SK-N-SH (cell line): ENCODE measurements around the gene MYEOV. TPM values are rescaled to one million over a fixed set of nuclear protein-coding genes. Genes with fewer than 3 reads are reported as not detected.

Experiments used
- CTCF ChIA-PET: fragments of 300-600, 350-600 bp; formaldehyde crosslinking; extraction: SDS; loops from one replicate; lab custom pipeline; 2021; lab: Yijun Ruan, JAX
- POLR2A ChIA-PET: fragments of 350-600 bp; sonication (Branson Sonifier 250); formaldehyde crosslinking; extraction: SDS; loops from one replicate; lab custom pipeline; 2020; ENCODE audit warnings: antibody characterized with exemption, inconsistent platforms; lab: Yijun Ruan, JAX
- DNase-seq: peaks from one replicate; pipeline ENCODE4 v3.0.0; 2012
- H2AFZ ChIP-seq: fragments of 200-600 bp; sonication (generic); 2 replicates; pipeline ENCODE4 v1.8.1; 2016; ENCODE audit warnings: antibody characterized with exemption, mild to moderate bottlenecking, low read depth
- H3F3A ChIP-seq: fragments of 200-600 bp; sonication (generic); replicated peaks from 2 replicates; pipeline ENCODE3; 2016; ENCODE audit warnings: antibody characterized with exemption, mild to moderate bottlenecking; ENCODE audit not compliant: insufficient read depth
- H3K27ac ChIP-seq, 2 experiments: fragments of 200-500 bp in 1 of 2; fragments of 200-600 bp in 1 of 2; sonication (Bioruptor generic) in 1 of 2; sonication (generic), shearing (Covaris generic) in 1 of 2; 2 replicates each; pipeline versions ENCODE4 v1.5.1 to v1.6.1; 2014 to 2016; ENCODE audit warnings: low read depth in 2 of 2, inconsistent platforms in 1 of 2, low read length in 1 of 2, mild to moderate bottlenecking in 1 of 2, mixed read lengths in 1 of 2
- H3K27me3 ChIP-seq: fragments of 200-600 bp; sonication (generic), shearing (Covaris generic); 2 replicates; pipeline ENCODE4 v1.6.1; 2016; ENCODE audit warnings: mixed run types; ENCODE audit not compliant: insufficient read depth
- H3K36me3 ChIP-seq, 2 experiments: fragments of 200-500 bp in 1 of 2; fragments of 200-600 bp in 1 of 2; sonication (Bioruptor generic) in 1 of 2; sonication (generic) in 1 of 2; replicated peaks in 1 of 2; 2 replicates each; pipeline versions ENCODE3 to v1.5.1; 2014 to 2016; ENCODE audit warnings: low read length in 1 of 2, mild to moderate bottlenecking in 1 of 2; ENCODE audit not compliant: insufficient read depth in 2 of 2, control insufficient read depth in 1 of 2
- H3K4me1 ChIP-seq, 2 experiments: fragments of 200-500 bp in 1 of 2; fragments of 200-600 bp in 1 of 2; sonication (Bioruptor generic) in 1 of 2; sonication (generic), shearing (Covaris generic) in 1 of 2; 2 replicates each; pipeline versions ENCODE4 v1.5.1 to v1.6.1; 2014 to 2016; ENCODE audit warnings: low read depth in 1 of 2, low read length in 1 of 2, mixed run types in 1 of 2; ENCODE audit not compliant: insufficient read depth in 2 of 2, control insufficient read depth in 1 of 2
- H3K4me2 ChIP-seq: fragments of 200-600 bp; sonication (generic), shearing (Covaris generic); 2 replicates; pipeline ENCODE4 v1.6.1; 2017; ENCODE audit warnings: mixed run types
- H3K4me3 ChIP-seq, 2 experiments: fragments of 200-500 bp in 1 of 2; fragments of 200-600 bp in 1 of 2; sonication (Bioruptor generic) in 1 of 2; sonication (generic), shearing (Covaris generic) in 1 of 2; 2 replicates each; pipeline versions ENCODE4 v1.5.1 to v1.8.1; 2014 to 2016; ENCODE audit warnings: low read depth in 2 of 2, inconsistent platforms in 1 of 2, low read length in 1 of 2, mild to moderate bottlenecking in 1 of 2, mixed read lengths in 1 of 2, moderate library complexity in 1 of 2
- H3K79me2 ChIP-seq: fragments of 200-600 bp; sonication (generic); 2 replicates; pipeline ENCODE4 v1.8.1; 2017; ENCODE audit warnings: mild to moderate bottlenecking; ENCODE audit not compliant: insufficient read depth
- H3K9ac ChIP-seq: fragments of 200-600 bp; sonication (generic); 2 replicates; pipeline ENCODE4 v1.6.1; 2017; ENCODE audit warnings: mixed run types
- H3K9me2 ChIP-seq: fragments of 200-600 bp; sonication (generic); 2 replicates; pipeline ENCODE4 v1.6.1; 2017; ENCODE audit warnings: mixed run types
- H3K9me3 ChIP-seq: fragments of 200-600 bp; sonication (generic); 2 replicates; pipeline ENCODE4 v1.6.1; 2017; ENCODE audit warnings: mixed run types, mild to moderate bottlenecking, moderate library complexity
- H4K20me1 ChIP-seq: fragments of 200-600 bp; sonication (generic); 2 replicates; pipeline ENCODE4 v1.6.1; 2017; ENCODE audit warnings: mild to moderate bottlenecking, mixed run types; ENCODE audit not compliant: insufficient read depth
- ELF1 ChIP-seq: IDR thresholded peaks from 2 replicates; pipeline ENCODE4 v1.4.0; 2012
- EZH2phosphoT487 ChIP-seq: fragments of 200-600 bp; sonication (generic); IDR thresholded peaks from 2 replicates; pipeline ENCODE4 v1.6.1; 2017; ENCODE audit warnings: low read depth, mixed run types, mild to moderate bottlenecking, antibody characterized with exemption, moderate library complexity, borderline replicate concordance
- FOXJ3 ChIP-seq: sonication (generic); formaldehyde crosslinking; IDR thresholded peaks from 2 replicates; pipeline ENCODE4 v1.5.1; 2020; ENCODE audit warnings: mild to moderate bottlenecking, missing genetic modification reagents
- FOXM1 ChIP-seq: IDR thresholded peaks from 2 replicates; pipeline ENCODE4 v1.4.0; 2012; ENCODE audit warnings: low read depth, mild to moderate bottlenecking
- GATA2 ChIP-seq: sonication (generic); formaldehyde crosslinking; IDR thresholded peaks from 2 replicates; pipeline ENCODE4 v1.5.0; 2020; ENCODE audit warnings: mild to moderate bottlenecking, missing genetic modification reagents
- MEF2A ChIP-seq: IDR thresholded peaks from 2 replicates; pipeline ENCODE4 v1.4.0; 2012; ENCODE audit warnings: low read depth, borderline replicate concordance
- NFIC ChIP-seq: IDR thresholded peaks from 2 replicates; pipeline ENCODE4 v1.4.0; 2012; ENCODE audit warnings: borderline replicate concordance
- NRF1 ChIP-seq: IDR thresholded peaks from 2 replicates; pipeline ENCODE4 v1.6.1; 2012; ENCODE audit warnings: low read depth, mild to moderate bottlenecking, low read length
- RAD21 ChIP-seq: IDR thresholded peaks from 2 replicates; pipeline ENCODE4 v1.6.1; 2012; ENCODE audit warnings: mild to moderate bottlenecking, low read length
- RCOR1 ChIP-seq: fragments of 150-350 bp; IDR thresholded peaks from 2 replicates; pipeline ENCODE4 v1.6.1; 2017; ENCODE audit warnings: antibody characterized with exemption, low read length
- SIN3A ChIP-seq: IDR thresholded peaks from 2 replicates; pipeline ENCODE4 v1.6.1; 2012; ENCODE audit warnings: low read depth, mild to moderate bottlenecking, low read length, moderate library complexity, borderline replicate concordance
- TEAD4 ChIP-seq: IDR thresholded peaks from 2 replicates; pipeline ENCODE4 v1.4.0; 2012; ENCODE audit warnings: mild to moderate bottlenecking, borderline replicate concordance; ENCODE audit not compliant: insufficient read depth
- YY1 ChIP-seq: IDR thresholded peaks from 2 replicates; pipeline ENCODE4 v1.4.0; 2012; ENCODE audit warnings: low read depth, mild to moderate bottlenecking
- WGBS: methylation state at CpG from one replicate; pipeline ENCODE4 v1.1.6; 2017; ENCODE audit warnings: low lambda C conversion rate; 5-methylcytosine and 5-hydroxymethylcytosine counted together
- polyA plus RNA-seq, 3 experiments: library from polyadenylated mRNA; depleted of rRNA; stranded (reverse); fragments of >200 nt; gene quantifications; 2 replicates each; pipeline ENCODE4 v1.2.3, GENCODE V29; 2012
- TF ChIP-seq, protein P1 (sequence below): fragments of 150-350 bp; IDR thresholded peaks from 2 replicates; pipeline ENCODE4 v1.6.1; 2017; ENCODE audit warnings: antibody characterized with exemption, low read length, low read depth, borderline replicate concordance
- TF ChIP-seq, protein P2 (sequence below): IDR thresholded peaks from 2 replicates; pipeline ENCODE4; 2012
- TF ChIP-seq, protein P3 (sequence below): fragments of 200-600 bp; sonication (generic); IDR thresholded peaks from 2 replicates; pipeline ENCODE4 v1.6.1; 2017; ENCODE audit warnings: antibody characterized with exemption, mild to moderate bottlenecking, moderate library complexity
- TF ChIP-seq, protein P4 (sequence below): IDR thresholded peaks from 2 replicates; pipeline ENCODE4 v1.4.0; 2012; ENCODE audit warnings: low read depth, borderline replicate concordance
- TF ChIP-seq, protein P5 (sequence below): IDR thresholded peaks from 2 replicates; pipeline ENCODE4 v1.4.0; 2012; ENCODE audit warnings: low read depth
- TF ChIP-seq, protein P6 (sequence below): IDR thresholded peaks from 2 replicates; pipeline ENCODE4 v1.4.0; 2012; ENCODE audit warnings: low read depth, borderline replicate concordance

MYEOV gene
- polyA plus RNA-seq, 1 of the 3 experiments (the other 2 are of a cell fraction) = 3.0 TPM

DNA sequence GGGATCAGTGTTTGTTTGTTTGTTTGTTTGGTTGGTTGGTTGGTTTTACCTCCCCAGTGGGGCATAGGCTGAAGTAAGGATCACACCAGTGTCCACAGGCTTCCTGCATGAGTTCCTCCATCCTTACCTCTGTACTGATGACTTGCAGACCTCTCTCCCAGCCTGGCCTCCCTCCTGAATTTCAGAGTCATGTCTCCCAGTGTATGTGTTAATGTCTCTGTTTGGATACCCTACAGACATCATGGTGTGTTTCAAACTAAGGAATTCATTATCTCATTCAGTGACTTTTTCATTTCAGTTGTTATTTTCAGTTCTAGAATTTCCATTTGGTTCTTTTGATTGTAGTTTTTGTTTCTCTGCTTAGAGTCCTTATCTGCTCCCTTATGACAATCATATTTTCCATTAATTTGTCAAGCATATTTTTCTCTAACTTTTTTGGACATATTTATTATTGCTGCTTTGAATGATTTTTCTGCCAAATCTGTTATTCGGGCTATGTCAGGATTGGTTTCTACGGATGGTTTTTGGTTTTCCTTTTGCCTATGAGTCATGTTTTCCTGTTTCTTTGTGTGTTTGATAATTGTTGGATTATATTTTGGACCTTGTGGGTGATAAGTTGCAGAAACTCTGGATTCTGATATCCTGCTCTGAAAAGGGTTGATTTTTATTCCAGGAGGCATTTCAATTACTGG is 23.6 kb downstream of the MYEOV start (continued):
- TF ChIP-seq EZH2phosphoT487 (no peak), ELF1 (no peak), GATA2 (CRISPR knock-in tag) (no peak), TEAD4 (no peak), MEF2A (no peak), YY1 (no peak), RAD21 (no peak)
- TF ChIP-seq, protein P1, sequence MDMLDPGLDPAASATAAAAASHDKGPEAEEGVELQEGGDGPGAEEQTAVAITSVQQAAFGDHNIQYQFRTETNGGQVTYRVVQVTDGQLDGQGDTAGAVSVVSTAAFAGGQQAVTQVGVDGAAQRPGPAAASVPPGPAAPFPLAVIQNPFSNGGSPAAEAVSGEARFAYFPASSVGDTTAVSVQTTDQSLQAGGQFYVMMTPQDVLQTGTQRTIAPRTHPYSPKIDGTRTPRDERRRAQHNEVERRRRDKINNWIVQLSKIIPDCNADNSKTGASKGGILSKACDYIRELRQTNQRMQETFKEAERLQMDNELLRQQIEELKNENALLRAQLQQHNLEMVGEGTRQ = no peak
- TF ChIP-seq, protein P2, sequence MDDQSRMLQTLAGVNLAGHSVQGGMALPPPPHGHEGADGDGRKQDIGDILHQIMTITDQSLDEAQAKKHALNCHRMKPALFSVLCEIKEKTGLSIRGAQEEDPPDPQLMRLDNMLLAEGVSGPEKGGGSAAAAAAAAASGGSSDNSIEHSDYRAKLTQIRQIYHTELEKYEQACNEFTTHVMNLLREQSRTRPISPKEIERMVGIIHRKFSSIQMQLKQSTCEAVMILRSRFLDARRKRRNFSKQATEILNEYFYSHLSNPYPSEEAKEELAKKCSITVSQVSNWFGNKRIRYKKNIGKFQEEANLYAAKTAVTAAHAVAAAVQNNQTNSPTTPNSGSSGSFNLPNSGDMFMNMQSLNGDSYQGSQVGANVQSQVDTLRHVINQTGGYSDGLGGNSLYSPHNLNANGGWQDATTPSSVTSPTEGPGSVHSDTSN = peak; percentile 75

DNA sequence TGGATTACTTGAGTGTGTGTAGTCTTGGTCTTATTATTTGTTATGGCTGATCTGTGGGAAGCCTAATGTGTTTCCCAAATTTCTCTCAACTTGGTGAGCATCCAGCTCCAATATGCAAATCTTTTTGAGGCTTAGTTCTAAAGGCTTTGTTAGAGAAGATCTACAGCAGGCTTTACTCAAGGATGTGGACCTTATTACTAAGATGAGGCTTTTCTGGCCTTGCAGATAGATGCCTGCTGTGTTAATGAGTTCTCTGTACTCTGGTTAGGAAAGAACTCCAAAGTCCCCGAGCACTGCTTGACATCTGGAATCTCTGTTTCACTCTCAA is 24.1 kb downstream of the MYEOV start:
- Histone ChIP-seq H3K4me3 (no peak overlapping the region), H3K27ac (peak overlapping the region in 1 of 2 experiments; percentile 99; a peak in 2 of 4 replicates), H3K9me3 (no peaks in the 10 kb centered on the region), H3K9ac (peak overlapping the region; percentile 24; the same call in 1 of the 2 replicates), H4K20me1 (no peaks in the 10 kb centered on the region), H3K79me2 (peaks cover 19% of the 10 kb centered on the region; the same call in 1 of the 2 replicates), H3K4me2 (peak overlapping the region; percentile 35; the same call in 1 of the 2 replicates), H3K9me2 (no peaks in the 10 kb centered on the region), H3K27me3 (no peaks in the 10 kb centered on the region), H3K36me3 (no peaks in the 10 kb centered on the region), H3F3A (peaks cover 38% of the 10 kb centered on the region), H2AFZ (no peak overlapping the region), H3K4me1 (peaks cover 0 to 55% of the 10 kb centered on the region in 2 experiments; a peak in 2 of 4 replicates)
- TF ChIP-seq, protein P3, sequence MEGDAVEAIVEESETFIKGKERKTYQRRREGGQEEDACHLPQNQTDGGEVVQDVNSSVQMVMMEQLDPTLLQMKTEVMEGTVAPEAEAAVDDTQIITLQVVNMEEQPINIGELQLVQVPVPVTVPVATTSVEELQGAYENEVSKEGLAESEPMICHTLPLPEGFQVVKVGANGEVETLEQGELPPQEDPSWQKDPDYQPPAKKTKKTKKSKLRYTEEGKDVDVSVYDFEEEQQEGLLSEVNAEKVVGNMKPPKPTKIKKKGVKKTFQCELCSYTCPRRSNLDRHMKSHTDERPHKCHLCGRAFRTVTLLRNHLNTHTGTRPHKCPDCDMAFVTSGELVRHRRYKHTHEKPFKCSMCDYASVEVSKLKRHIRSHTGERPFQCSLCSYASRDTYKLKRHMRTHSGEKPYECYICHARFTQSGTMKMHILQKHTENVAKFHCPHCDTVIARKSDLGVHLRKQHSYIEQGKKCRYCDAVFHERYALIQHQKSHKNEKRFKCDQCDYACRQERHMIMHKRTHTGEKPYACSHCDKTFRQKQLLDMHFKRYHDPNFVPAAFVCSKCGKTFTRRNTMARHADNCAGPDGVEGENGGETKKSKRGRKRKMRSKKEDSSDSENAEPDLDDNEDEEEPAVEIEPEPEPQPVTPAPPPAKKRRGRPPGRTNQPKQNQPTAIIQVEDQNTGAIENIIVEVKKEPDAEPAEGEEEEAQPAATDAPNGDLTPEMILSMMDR = no peak
- TF ChIP-seq, protein P1 = no peak
- no peak for TF ChIP-seq SIN3A
- TF ChIP-seq, protein P4, sequence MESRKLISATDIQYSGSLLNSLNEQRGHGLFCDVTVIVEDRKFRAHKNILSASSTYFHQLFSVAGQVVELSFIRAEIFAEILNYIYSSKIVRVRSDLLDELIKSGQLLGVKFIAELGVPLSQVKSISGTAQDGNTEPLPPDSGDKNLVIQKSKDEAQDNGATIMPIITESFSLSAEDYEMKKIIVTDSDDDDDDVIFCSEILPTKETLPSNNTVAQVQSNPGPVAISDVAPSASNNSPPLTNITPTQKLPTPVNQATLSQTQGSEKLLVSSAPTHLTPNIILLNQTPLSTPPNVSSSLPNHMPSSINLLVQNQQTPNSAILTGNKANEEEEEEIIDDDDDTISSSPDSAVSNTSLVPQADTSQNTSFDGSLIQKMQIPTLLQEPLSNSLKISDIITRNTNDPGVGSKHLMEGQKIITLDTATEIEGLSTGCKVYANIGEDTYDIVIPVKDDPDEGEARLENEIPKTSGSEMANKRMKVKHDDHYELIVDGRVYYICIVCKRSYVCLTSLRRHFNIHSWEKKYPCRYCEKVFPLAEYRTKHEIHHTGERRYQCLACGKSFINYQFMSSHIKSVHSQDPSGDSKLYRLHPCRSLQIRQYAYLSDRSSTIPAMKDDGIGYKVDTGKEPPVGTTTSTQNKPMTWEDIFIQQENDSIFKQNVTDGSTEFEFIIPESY = no peak
- TF ChIP-seq, protein P5, sequence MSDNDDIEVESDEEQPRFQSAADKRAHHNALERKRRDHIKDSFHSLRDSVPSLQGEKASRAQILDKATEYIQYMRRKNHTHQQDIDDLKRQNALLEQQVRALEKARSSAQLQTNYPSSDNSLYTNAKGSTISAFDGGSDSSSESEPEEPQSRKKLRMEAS = no peak
- TF ChIP-seq, protein P6, sequence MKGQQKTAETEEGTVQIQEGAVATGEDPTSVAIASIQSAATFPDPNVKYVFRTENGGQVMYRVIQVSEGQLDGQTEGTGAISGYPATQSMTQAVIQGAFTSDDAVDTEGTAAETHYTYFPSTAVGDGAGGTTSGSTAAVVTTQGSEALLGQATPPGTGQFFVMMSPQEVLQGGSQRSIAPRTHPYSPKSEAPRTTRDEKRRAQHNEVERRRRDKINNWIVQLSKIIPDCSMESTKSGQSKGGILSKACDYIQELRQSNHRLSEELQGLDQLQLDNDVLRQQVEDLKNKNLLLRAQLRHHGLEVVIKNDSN = no peak
- no peak for TF ChIP-seq NFIC
- no peak for TF ChIP-seq NRF1
- no peak for TF ChIP-seq EZH2phosphoT487
- no peak for TF ChIP-seq RCOR1
- TF ChIP-seq FOXM1 = no peak
- TF ChIP-seq FOXJ3 = no peak
- POLR2A ChIA-PET = no interaction called here
- no peak for DNase-seq
- 56% methylated on average over 1 of the region's 1 CpG for WGBS
- CTCF ChIA-PET = no interaction called here
